C4-2B (cell line): Measurements from ENCODE around the gene HACL1.

Experiments used
- ZFX ChIP-seq: fragments of 450-650 bp; IDR thresholded peaks from 2 replicates; pipeline ENCODE4 v1.6.1; 2017
- TF ChIP-seq, protein P1 (sequence below): fragments of 450-650 bp; conservative IDR thresholded peaks from 2 replicates; pipeline ENCODE4 v1.5.1; 2017; ENCODE audit warnings: mild to moderate bottlenecking

DNA sequence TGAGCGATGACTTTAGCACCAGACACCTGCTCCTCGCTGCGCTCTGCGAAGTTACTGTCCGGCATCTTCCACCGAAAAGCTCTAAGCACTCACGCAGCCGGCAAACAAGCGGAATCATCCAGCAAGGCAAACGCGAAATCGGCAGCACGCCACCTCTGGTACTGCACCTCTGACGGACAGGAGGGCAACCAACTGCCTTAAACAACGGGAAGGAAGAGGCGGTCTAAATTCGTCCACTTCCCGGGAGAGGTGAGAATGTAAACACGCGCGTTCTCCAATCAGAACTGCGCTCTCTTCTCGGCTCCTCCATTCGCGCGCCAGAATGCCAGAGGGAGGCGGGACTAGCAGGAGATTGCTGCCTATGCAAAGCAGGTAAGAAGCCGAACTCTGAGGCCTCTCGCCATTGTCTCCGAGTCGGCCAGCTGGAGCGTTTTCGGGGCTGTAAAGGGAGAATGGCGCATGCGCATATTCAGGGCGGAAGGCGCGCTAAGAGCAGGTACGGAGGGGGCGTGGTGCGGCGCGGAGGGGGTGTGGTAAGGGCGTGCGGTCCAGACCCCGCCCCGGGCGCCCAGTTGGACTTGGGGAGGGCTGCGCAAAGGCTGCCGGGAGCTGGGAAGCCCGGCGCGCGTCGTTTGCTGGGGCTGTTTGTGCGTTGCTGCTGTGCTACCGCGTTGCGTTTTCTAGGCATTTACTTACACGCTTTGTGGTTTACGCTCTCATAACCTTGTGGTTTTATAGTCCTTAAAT, at the start of gene HACL1, which contains the start of gene BTD:
- TF ChIP-seq, protein P1, sequence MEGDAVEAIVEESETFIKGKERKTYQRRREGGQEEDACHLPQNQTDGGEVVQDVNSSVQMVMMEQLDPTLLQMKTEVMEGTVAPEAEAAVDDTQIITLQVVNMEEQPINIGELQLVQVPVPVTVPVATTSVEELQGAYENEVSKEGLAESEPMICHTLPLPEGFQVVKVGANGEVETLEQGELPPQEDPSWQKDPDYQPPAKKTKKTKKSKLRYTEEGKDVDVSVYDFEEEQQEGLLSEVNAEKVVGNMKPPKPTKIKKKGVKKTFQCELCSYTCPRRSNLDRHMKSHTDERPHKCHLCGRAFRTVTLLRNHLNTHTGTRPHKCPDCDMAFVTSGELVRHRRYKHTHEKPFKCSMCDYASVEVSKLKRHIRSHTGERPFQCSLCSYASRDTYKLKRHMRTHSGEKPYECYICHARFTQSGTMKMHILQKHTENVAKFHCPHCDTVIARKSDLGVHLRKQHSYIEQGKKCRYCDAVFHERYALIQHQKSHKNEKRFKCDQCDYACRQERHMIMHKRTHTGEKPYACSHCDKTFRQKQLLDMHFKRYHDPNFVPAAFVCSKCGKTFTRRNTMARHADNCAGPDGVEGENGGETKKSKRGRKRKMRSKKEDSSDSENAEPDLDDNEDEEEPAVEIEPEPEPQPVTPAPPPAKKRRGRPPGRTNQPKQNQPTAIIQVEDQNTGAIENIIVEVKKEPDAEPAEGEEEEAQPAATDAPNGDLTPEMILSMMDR, result no peak; the same call in 1 of the 2 replicates
- no peak for TF ChIP-seq ZFX
